WTC11 (cell line): ENCODE data around the gene FNIP2. TPM values are rescaled to one million over a fixed set of nuclear protein-coding genes. Genes with fewer than 3 reads are reported as not detected.

Source experiments
- ATAC-seq: fragments of 200-7000 bp; cut with Tn5 transposase; 2 replicates; pipeline ENCODE4 v1.10.0; 2021; ENCODE audit warnings: mild to moderate bottlenecking, moderate library complexity
- CTCF ChIA-PET: fragments of 300-600 bp; sonication (Branson Sonifier 250); formaldehyde crosslinking; loops from one replicate; lab custom pipeline; 2021; ENCODE audit warnings: antibody characterized with exemption; lab: Charles Lee
- POLR2A ChIA-PET: fragments of 350-600 bp; sonication (Branson Sonifier 250); formaldehyde crosslinking; loops from one replicate; lab custom pipeline; 2021; ENCODE audit warnings: antibody characterized with exemption; lab: Charles Lee
- DNase-seq: peaks from one replicate; pipeline ENCODE4 v3.0.0; 2021; ENCODE audit warnings: low spot score
- H3K27ac Mint-ChIP-seq: 2 replicates; pipeline ENCODE4 v1.8.0; 2021; ENCODE audit warnings: mixed read lengths
- H3K27me3 Mint-ChIP-seq: 2 replicates; pipeline ENCODE4 v1.8.0; 2021; ENCODE audit warnings: low read depth, mild to moderate bottlenecking, moderate library complexity, mixed read lengths
- H3K36me3 Mint-ChIP-seq: 2 replicates; pipeline ENCODE4 v1.8.0; 2021; ENCODE audit warnings: mixed read lengths
- H3K4me1 Mint-ChIP-seq: 2 replicates; pipeline ENCODE4 v1.8.0; 2022; ENCODE audit warnings: mixed read lengths
- H3K4me3 Mint-ChIP-seq: 2 replicates; pipeline ENCODE4 v1.8.0; 2021; ENCODE audit warnings: mild to moderate bottlenecking, moderate library complexity, mixed read lengths
- H3K9me3 Mint-ChIP-seq: 2 replicates; pipeline ENCODE4 v1.8.0; 2021; ENCODE audit warnings: mixed read lengths
- CBFB ChIP-seq: sonication (generic); formaldehyde crosslinking; IDR thresholded peaks from 2 replicates; pipeline ENCODE4 v1.8.1; 2022; ENCODE audit warnings: mild to moderate bottlenecking, low read depth, missing genetic modification reagents
- CDX4 ChIP-seq: fragments of 250-450 bp; sonication (Bioruptor Pico); IDR thresholded peaks from 2 replicates; pipeline ENCODE4 v1.9.0; 2021; ENCODE audit warnings: moderate library complexity, mild to moderate bottlenecking, inconsistent platforms, borderline replicate concordance
- E2F4 ChIP-seq: sonication (generic); formaldehyde crosslinking; IDR thresholded peaks from 2 replicates; pipeline ENCODE4 v1.8.1; 2022; ENCODE audit warnings: low read depth, mild to moderate bottlenecking, moderate library complexity, missing genetic modification reagents, borderline replicate concordance
- E2F5 ChIP-seq: sonication (generic); formaldehyde crosslinking; IDR thresholded peaks from 2 replicates; pipeline ENCODE4 v1.8.1; 2022; ENCODE audit warnings: mild to moderate bottlenecking, moderate library complexity, missing genetic modification reagents
- ERG ChIP-seq: fragments of 250-450 bp; sonication (Bioruptor Pico); IDR thresholded peaks from 2 replicates; pipeline ENCODE4 v1.8.0; 2021; ENCODE audit warnings: mild to moderate bottlenecking
- ETV6 ChIP-seq: sonication (generic); formaldehyde crosslinking; IDR thresholded peaks from 2 replicates; pipeline ENCODE4 v1.8.1; 2022; ENCODE audit warnings: mild to moderate bottlenecking, missing genetic modification reagents
- FOXJ3 ChIP-seq: sonication (generic); formaldehyde crosslinking; IDR thresholded peaks from 2 replicates; pipeline ENCODE4 v1.9.0; 2021; ENCODE audit warnings: missing genetic modification reagents, mild to moderate bottlenecking, borderline replicate concordance
- FOXP4 ChIP-seq: sonication (generic); formaldehyde crosslinking; IDR thresholded peaks from 2 replicates; pipeline ENCODE4 v1.8.0; 2022; ENCODE audit warnings: mild to moderate bottlenecking, missing genetic modification reagents
- GABPB1 ChIP-seq: sonication (generic); formaldehyde crosslinking; IDR thresholded peaks from 2 replicates; pipeline ENCODE4 v1.8.1; 2023; ENCODE audit warnings: mild to moderate bottlenecking, missing genetic modification reagents
- GRHL2 ChIP-seq: fragments of 250-450 bp; sonication (Bioruptor Pico); IDR thresholded peaks from 2 replicates; pipeline ENCODE4 v1.8.0; 2022; ENCODE audit warnings: mild to moderate bottlenecking, moderate library complexity; ENCODE audit not compliant: insufficient replicate concordance, severe bottlenecking
- HMGA2 ChIP-seq: fragments of 250-450 bp; sonication (Bioruptor Pico); IDR thresholded peaks from 2 replicates; pipeline ENCODE4 v1.4.0; 2021; ENCODE audit warnings: mild to moderate bottlenecking, moderate library complexity
- MXD4 ChIP-seq: fragments of 250-450 bp; sonication (Bioruptor Pico); IDR thresholded peaks from 2 replicates; pipeline ENCODE4 v1.8.0; 2021; ENCODE audit warnings: mild to moderate bottlenecking, moderate library complexity, borderline replicate concordance
- MYBL2 ChIP-seq: sonication (generic); formaldehyde crosslinking; IDR thresholded peaks from 2 replicates; pipeline ENCODE4 v1.8.1; 2023; ENCODE audit warnings: mild to moderate bottlenecking, moderate library complexity, missing genetic modification reagents
- NR1H2 ChIP-seq: sonication (generic); formaldehyde crosslinking; IDR thresholded peaks from 2 replicates; pipeline ENCODE4 v1.9.0; 2021; ENCODE audit warnings: mild to moderate bottlenecking, moderate library complexity, missing genetic modification reagents
- NR2C2 ChIP-seq: sonication (generic); formaldehyde crosslinking; IDR thresholded peaks from 2 replicates; pipeline ENCODE4 v1.8.0; 2022; ENCODE audit warnings: mild to moderate bottlenecking, missing genetic modification reagents
- NR3C1 ChIP-seq: sonication (generic); formaldehyde crosslinking; conservative IDR thresholded peaks from 2 replicates; pipeline ENCODE4 v1.8.1; 2023; ENCODE audit warnings: low read depth, mild to moderate bottlenecking, missing genetic modification reagents
- SOX15 ChIP-seq: fragments of 250-450 bp; sonication (Bioruptor Pico); IDR thresholded peaks from 2 replicates; pipeline ENCODE4 v1.9.0; 2021; ENCODE audit warnings: mild to moderate bottlenecking
- TCF7 ChIP-seq: sonication (generic); formaldehyde crosslinking; IDR thresholded peaks from 2 replicates; pipeline ENCODE4 v1.8.0; 2022; ENCODE audit warnings: mild to moderate bottlenecking, low read depth, missing genetic modification reagents, moderate library complexity
- ZBTB43 ChIP-seq: sonication (generic); formaldehyde crosslinking; IDR thresholded peaks from 2 replicates; pipeline ENCODE4 v1.8.1; 2023; ENCODE audit warnings: mild to moderate bottlenecking, missing genetic modification reagents
- ZNF138 ChIP-seq: sonication (generic); formaldehyde crosslinking; conservative IDR thresholded peaks from 2 replicates; pipeline ENCODE4 v1.8.1; 2022; ENCODE audit warnings: mild to moderate bottlenecking, moderate library complexity, missing genetic modification reagents
- ZNF317 ChIP-seq: sonication (generic); formaldehyde crosslinking; IDR thresholded peaks from 2 replicates; pipeline ENCODE4 v1.8.1; 2023; ENCODE audit warnings: low read depth, mild to moderate bottlenecking, moderate library complexity, missing genetic modification reagents, borderline replicate concordance
- ZNF396 ChIP-seq: fragments of 250-450 bp; sonication (Bioruptor Pico); IDR thresholded peaks from 2 replicates; pipeline ENCODE4 v1.8.0; 2021; ENCODE audit warnings: mild to moderate bottlenecking, moderate library complexity, borderline replicate concordance
- ZNF416 ChIP-seq: fragments of 250-450 bp; sonication (Bioruptor Pico); IDR thresholded peaks from 2 replicates; pipeline ENCODE4 v1.9.0; 2021; ENCODE audit warnings: mild to moderate bottlenecking, inconsistent platforms
- ZNF423 ChIP-seq: fragments of 250-450 bp; sonication (Bioruptor Pico); IDR thresholded peaks from 2 replicates; pipeline ENCODE4 v2.1.2; 2022; ENCODE audit warnings: mild to moderate bottlenecking, moderate library complexity
- ZNF425 ChIP-seq: fragments of 250-450 bp; sonication (Bioruptor Pico); conservative IDR thresholded peaks from 2 replicates; pipeline ENCODE4 v1.9.0; 2021; ENCODE audit warnings: mild to moderate bottlenecking
- ZSCAN18 ChIP-seq: fragments of 250-450 bp; sonication (Bioruptor Pico); IDR thresholded peaks from 2 replicates; pipeline ENCODE4 v2.1.2; 2022; ENCODE audit warnings: mild to moderate bottlenecking, moderate library complexity
- total RNA-seq: library from RNA; stranded (reverse); gene quantifications from 3 replicates; pipeline ENCODE4 v1.2.3, GENCODE V29; 2021

FNIP2 gene
- total RNA-seq, 1 experiment from 2014 or later: 8.6 TPM

GRCh38 chr4:158801677-158802076 is 32.9 kb downstream of the FNIP2 start:
- H3K27me3 Mint-ChIP-seq: no peaks in the 10 kb centered on the region
- TF ChIP-seq CDX4 (CRISPR knock-in tag) (no peak), MXD4 (no peak), TCF7 (CRISPR knock-in tag) (no peak), ZSCAN18 (CRISPR knock-in tag) (no peak), ETV6 (CRISPR knock-in tag) (no peak), ERG (CRISPR knock-in tag) (no peak), GRHL2 (CRISPR knock-in tag) (no peak), ZNF317 (CRISPR knock-in tag) (no peak), CBFB (CRISPR knock-in tag) (no peak), NR1H2 (CRISPR knock-in tag) (no peak), GABPB1 (no peak), FOXJ3 (CRISPR knock-in tag) (no peak), ZNF423 (CRISPR knock-in tag) (no peak), ZNF425 (CRISPR knock-in tag) (no peak), ZNF416 (no peak)
- peaks cover 22% of the 10 kb centered on the region for H3K4me1 Mint-ChIP-seq
- H3K27ac Mint-ChIP-seq: no peak overlapping the region
- H3K36me3 Mint-ChIP-seq: no peaks in the 10 kb centered on the region
- no peak overlapping the region for H3K4me3 Mint-ChIP-seq
- H3K9me3 Mint-ChIP-seq: no peaks in the 10 kb centered on the region
- ChIA-PET POLR2A (no interaction called here), CTCF (no interaction called here)
- no peak for ATAC-seq
- DNase-seq: no peak

GRCh38 chr4:158802914-158803313 is 34.1 kb downstream of the FNIP2 start:
- no peak for DNase-seq
- Mint-ChIP-seq H3K9me3 (no peaks in the 10 kb centered on the region), H3K27me3 (no peaks in the 10 kb centered on the region), H3K4me3 (no peak overlapping the region), H3K27ac (no peak overlapping the region; the same call in 1 of the 2 replicates), H3K4me1 (peaks cover 22% of the 10 kb centered on the region), H3K36me3 (no peaks in the 10 kb centered on the region)
- POLR2A ChIA-PET: no interaction called here
- CTCF ChIA-PET: no interaction called here
- ATAC-seq: no peak
- TF ChIP-seq E2F5 (no peak), FOXP4 (no peak), ZNF423 (CRISPR knock-in tag) (no peak), HMGA2 (CRISPR knock-in tag) (no peak), NR3C1 (CRISPR knock-in tag) (no peak), ZNF138 (CRISPR knock-in tag) (no peak), MYBL2 (no peak), ZNF396 (CRISPR knock-in tag) (no peak), NR2C2 (CRISPR knock-in tag) (no peak), SOX15 (CRISPR knock-in tag) (no peak), ZBTB43 (CRISPR knock-in tag) (no peak), E2F4 (no peak)
